NCI-H748 (cell line): ENCODE measurements around the gene TMEM232.
A peak's percentile ranks its signal among the peaks of the same experiment; 100 is the strongest.
"Not testable (repeated sequence)": the region's sequence is repeated elsewhere in the genome, so short reads cannot be mapped to it uniquely, and the experiment has no call there.

ENCODE experiments used
- DNase-seq: peaks from one replicate; lab custom pipeline; 2025; ENCODE audit not compliant: unreplicated experiment; lab: John Stamatoyannopoulos, UW

Gene TMEM232

DNA sequence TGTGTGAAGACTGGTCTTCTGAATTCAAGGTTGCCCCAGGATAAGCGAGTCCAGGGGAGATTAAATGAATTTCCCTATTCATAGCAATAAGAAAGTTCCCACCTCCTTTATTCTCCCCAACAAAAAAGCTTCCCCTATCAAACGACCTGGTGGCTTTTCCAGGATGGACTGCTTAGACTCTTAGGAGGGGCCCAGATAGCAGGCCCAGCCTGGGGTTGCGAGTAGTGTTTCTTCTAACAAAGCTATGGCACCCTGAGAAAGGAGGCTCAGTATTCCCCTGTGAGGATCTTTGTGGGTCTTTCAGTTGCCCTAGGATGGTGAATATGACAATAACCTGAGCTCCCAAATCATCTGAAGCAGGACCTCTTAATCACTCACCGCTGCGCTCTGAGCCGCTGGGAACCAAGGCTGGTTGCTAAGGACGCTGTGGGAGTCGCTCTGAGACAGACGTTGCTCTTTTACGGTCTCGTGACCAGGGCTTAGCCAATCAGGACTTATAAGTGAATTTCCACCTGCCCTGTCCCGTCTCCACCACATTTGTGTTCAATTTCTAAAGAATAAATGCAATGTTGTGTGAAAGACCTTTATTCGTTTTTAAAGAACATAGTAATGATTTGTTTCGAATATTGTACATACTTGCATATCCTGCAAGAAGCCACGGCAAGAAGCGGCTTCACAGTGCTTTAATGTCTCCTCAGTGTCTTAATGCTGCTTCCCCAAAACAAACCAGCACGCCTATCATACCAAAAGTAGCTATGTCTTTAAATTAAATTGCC, at the start of gene TMEM232:
TMEM232 (minus strand) TSS at position 423 of the 776 bp plus-strand sequence. CDS start 59,319 bp downstream, outside the sequence.
- DNase-seq = peak; percentile 89

DNA sequence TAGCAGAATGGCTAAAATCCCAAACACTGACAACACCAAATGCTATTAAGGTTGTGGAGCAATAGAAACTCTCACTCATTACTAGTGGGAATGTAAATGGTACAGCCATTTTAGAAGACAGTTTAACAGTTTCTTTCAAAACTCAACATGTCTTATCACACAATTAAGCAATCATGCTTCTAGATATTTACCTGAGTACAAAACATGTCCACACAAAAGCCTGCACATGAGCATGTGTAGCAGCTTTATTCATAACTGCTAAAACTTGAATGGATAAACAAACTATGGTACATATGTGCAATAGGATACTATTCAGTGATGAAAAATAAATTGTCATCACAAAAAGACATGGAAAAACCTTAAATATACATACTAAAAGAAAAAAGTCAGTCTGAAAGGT, 43.8 kb upstream of the TMEM232 start:
- no peak for DNase-seq

GRCh38 chr5:110769000-110769681, 42.7 kb upstream of the TMEM232 start:
- no peak for DNase-seq

- no peak for DNase-seq
These were observed 41.8 kb upstream of the TMEM232 start for GRCh38 chr5:110768138-110768860.

GRCh38 chr5:110760158-110760557, 33.7 kb upstream of the TMEM232 start:
- DNase-seq = no peak

- DNase-seq = peak; percentile 42
These were observed 30.8 kb upstream of the TMEM232 start for GRCh38 chr5:110757118-110757729.

DNA sequence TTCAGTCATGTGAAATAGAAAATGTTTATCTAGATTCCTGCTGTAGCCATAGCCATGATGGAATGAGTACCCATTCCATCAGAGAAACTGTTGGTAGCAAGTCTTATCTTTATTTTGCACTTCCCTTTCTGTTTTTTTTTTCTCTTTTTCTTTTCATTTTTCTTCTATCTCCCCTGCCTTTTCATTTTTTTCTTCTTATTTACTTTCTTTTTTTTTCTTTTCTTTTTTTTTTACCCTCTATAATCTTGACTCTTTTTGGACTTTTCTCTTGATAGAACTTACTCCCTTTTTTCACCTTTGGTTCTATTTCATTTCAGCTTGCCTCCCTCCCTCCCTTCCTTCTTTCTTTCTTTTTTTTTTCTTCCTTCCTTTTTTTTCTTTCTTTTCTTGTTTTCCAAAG, 27.7 kb upstream of the TMEM232 start:
- DNase-seq = no peak

- DNase-seq = no peak
These were observed 27.1 kb upstream of the TMEM232 start for GRCh38 chr5:110753600-110753999.

- no peak for DNase-seq
These were observed 26.5 kb upstream of the TMEM232 start for GRCh38 chr5:110752953-110753352.

DNA sequence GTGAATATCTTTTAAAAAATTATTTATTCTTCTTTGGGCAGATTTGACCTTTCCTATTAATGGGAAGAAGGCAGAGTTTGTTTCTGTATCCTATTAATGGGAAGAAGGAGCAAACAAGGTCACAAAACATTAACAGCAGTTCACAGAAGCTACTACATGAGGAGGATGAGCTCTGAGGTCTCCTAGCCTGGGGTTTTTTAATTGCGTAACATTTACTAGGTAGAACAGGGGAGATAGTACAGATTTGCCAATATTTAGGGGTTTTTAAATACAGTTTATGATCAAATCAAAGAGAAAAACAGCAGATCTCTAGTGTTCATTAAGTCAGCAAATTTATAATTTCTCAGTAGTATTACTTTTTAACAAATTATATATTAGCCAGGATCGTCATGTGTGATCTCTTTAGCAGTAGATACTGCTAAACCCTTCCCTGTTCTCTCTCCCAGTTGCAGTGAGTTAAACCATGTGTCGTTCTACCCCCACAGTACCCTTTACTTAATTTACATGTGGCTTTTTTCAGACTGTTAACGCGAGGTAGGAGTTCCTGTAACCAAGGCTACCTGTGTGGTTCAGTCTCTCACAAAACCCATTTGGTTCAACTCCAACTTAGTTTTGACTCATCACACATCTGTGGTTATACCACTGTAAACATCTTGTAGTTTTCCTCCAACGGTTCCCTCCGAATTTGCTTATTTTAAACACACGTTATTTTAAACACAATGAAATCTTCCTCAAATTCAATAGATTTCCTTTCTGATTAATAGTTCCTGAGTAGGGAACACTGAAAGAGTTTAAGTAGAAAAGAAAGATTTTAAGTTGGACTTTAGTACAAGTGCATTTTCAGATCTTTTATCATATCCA, 25.7 kb upstream of the TMEM232 start:
- no peak for DNase-seq

GRCh38 chr5:110738812-110739651, 12.6 kb upstream of the TMEM232 start, which contains the start of gene SLC25A46:
Gene SLC25A46, plus strand, starts transcription at chr5:110739007. Its CDS starts 113 bp downstream, at chr5:110739120.
- DNase-seq = peak; percentile 93

- no peak for DNase-seq
These were observed 12.0 kb upstream of the TMEM232 start for GRCh38 chr5:110738503-110738811.

DNA sequence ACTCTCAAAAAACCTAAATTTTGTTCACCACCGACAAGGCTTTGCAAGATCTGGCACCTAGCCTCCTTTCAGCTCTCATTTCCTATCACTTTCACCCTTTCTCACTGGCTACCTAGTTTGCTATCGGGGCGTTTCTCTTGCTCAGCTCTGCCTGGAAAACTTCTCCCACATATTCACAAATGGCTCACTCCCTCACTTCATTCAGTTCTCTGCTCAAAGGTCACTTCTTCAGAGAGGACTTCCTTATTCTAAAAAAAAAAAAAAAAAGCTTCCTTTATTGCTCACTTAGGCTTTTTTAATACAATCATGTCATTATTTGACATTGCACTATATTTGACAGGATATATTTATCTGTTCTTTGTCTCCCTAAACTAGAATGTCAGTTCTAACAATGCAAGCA, 10.3 kb upstream of the TMEM232 start:
- no peak for DNase-seq

DNA sequence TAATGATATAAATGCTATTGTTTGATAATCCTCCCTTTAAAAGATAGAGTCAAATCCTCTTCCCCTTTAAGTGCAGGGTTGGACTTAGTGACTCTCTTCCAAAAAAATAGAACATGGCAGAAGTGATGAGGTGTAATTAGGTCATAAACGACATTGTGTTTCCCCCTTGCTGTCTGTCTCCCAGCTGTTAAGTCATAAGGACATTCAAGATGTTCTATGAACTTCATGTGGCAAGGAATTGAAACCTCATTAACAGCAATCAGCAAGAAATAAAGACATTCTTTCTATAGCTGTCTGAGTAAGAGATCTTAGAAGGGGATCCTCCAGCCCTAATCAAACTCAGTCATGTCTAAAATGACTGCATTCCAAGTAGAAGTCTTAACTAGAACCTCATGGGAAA, 9.1 kb upstream of the TMEM232 start:
- DNase-seq = no peak

DNA sequence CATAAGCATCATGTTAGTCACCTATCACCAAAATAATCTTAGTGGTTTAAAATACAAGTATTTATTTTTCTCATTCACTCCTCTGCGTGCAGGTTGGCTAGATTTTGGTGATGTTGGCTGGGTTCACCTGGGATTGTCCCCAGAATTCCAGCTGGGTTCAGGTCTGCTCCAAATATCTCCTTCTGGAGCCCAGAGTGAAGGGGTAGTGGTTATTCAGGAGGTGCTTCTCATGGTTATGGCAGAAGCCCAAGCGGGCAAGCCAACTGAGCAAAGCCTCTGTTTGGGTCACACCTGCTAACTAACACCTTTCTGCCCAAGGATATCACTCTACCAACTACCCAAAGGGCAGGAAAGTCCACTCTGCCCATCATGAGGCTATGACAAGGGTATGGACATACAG, 7.6 kb upstream of the TMEM232 start:
- no peak for DNase-seq

GRCh38 chr5:110731499-110731898, 5.0 kb upstream of the TMEM232 start:
- DNase-seq = not testable (repeated sequence)

GRCh38 chr5:110727025-110727314, 499 bp upstream of the TMEM232 start:
- DNase-seq = peak; percentile 47

DNA sequence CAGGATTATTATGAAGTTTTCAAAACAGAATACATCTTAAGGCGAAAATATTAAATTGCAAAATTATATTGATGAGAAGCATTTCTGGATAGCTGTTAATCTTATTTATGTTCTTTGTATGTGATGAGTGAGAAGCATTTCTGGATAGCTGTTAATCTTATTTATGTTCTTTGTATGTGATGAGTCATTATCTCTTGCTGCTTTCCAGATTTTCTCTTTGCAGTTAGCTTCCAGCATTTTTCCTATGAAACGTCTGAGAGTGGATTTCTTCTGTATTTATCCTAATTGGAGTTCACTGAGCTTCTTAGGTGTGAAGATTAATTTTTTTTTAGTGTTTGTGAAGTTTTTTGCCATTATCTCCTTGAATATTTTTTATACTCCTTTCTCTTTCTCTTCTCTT, 8.2 kb downstream of the TMEM232 start:
- DNase-seq = no peak

- DNase-seq = no peak
These were observed 9.9 kb downstream of the TMEM232 start for GRCh38 chr5:110716247-110717245.
